SU-DHL-6 (cell line): ENCODE measurements around the gene CCR5AS.

ENCODE experiments used
- H2AFZ ChIP-seq: fragments of 200-600 bp; sonication (generic); 2 replicates; pipeline ENCODE4 v1.6.1; 2014; ENCODE audit warnings: low read depth, mild to moderate bottlenecking, moderate library complexity, mixed read lengths, antibody characterized with exemption, low read length; ENCODE audit not compliant: severe bottlenecking
- H3F3A ChIP-seq: fragments of 200-600 bp; shearing (Covaris generic); 2 replicates; pipeline ENCODE4 v1.6.0; 2016; ENCODE audit warnings: antibody characterized with exemption, mild to moderate bottlenecking; ENCODE audit not compliant: insufficient read depth
- H3K27ac ChIP-seq: fragments of 200-600 bp; sonication (generic); 2 replicates; pipeline ENCODE4 v1.5.1; 2016; ENCODE audit warnings: low read depth, mild to moderate bottlenecking, low read length, moderate library complexity, mixed read lengths
- H3K27me3 ChIP-seq: fragments of 200-600 bp; sonication (generic), shearing (Covaris generic); 2 replicates; pipeline ENCODE4 v1.6.0; 2014; ENCODE audit warnings: mild to moderate bottlenecking, low read length
- H3K36me3 ChIP-seq: fragments of 200-600 bp; sonication (generic); 2 replicates; pipeline ENCODE4 v1.6.1; 2014; ENCODE audit warnings: mild to moderate bottlenecking, low read length, mixed read lengths
- H3K4me2 ChIP-seq: fragments of 300-600, 200-600 bp; shearing (Covaris generic), sonication (generic); 2 replicates; pipeline ENCODE4 v1.6.0; 2014; ENCODE audit warnings: low read length, low read depth, mild to moderate bottlenecking; ENCODE audit not compliant: poor library complexity, severe bottlenecking
- H3K4me3 ChIP-seq: fragments of 200-600 bp; sonication (generic); 2 replicates; pipeline ENCODE4 v1.5.1; 2014; ENCODE audit warnings: antibody characterized with exemption, low read length, mild to moderate bottlenecking, mixed read lengths; ENCODE audit not compliant: insufficient read depth, poor library complexity, severe bottlenecking
- H3K79me2 ChIP-seq: fragments of 200-600 bp; sonication (generic); 2 replicates; pipeline ENCODE4 v1.6.1; 2014; ENCODE audit warnings: mild to moderate bottlenecking, low read length, moderate library complexity; ENCODE audit not compliant: insufficient read depth
- H3K9ac ChIP-seq: fragments of 200-600 bp; sonication (generic); 2 replicates; pipeline ENCODE4 v1.7.0; 2014; ENCODE audit warnings: mild to moderate bottlenecking, low read length
- H3K9me2 ChIP-seq: fragments of 200-600 bp; sonication (generic); replicated peaks from 2 replicates; pipeline ENCODE4 v1.6.1; 2014; ENCODE audit warnings: low read length; ENCODE audit not compliant: insufficient read depth
- H3K9me3 ChIP-seq: fragments of 200-600 bp; sonication (generic); 2 replicates; pipeline ENCODE4 v1.6.1; 2014; ENCODE audit warnings: low read length, mixed read lengths; ENCODE audit not compliant: insufficient read depth
- H4K20me1 ChIP-seq: fragments of 200-600 bp; sonication (generic); 2 replicates; pipeline ENCODE4 v1.6.1; 2014; ENCODE audit warnings: low read depth, mild to moderate bottlenecking, antibody characterized with exemption, low read length, moderate library complexity, mixed read lengths
- EZH2phosphoT487 ChIP-seq: fragments of 200-600 bp; sonication (generic), shearing (Covaris generic); conservative IDR thresholded peaks from 2 replicates; pipeline ENCODE4 v1.6.1; 2018; ENCODE audit warnings: mild to moderate bottlenecking, antibody characterized with exemption, low read length, moderate library complexity, mixed read lengths
- TF ChIP-seq, protein P1 (sequence below): fragments of 200-600 bp; sonication (generic); IDR thresholded peaks from one replicate; pipeline ENCODE4 v1.5.1; 2017; ENCODE audit warnings: antibody characterized with exemption, mild to moderate bottlenecking, low read length, moderate library complexity; ENCODE audit not compliant: insufficient read depth, poor library complexity, severe bottlenecking

The CCR5AS gene

DNA sequence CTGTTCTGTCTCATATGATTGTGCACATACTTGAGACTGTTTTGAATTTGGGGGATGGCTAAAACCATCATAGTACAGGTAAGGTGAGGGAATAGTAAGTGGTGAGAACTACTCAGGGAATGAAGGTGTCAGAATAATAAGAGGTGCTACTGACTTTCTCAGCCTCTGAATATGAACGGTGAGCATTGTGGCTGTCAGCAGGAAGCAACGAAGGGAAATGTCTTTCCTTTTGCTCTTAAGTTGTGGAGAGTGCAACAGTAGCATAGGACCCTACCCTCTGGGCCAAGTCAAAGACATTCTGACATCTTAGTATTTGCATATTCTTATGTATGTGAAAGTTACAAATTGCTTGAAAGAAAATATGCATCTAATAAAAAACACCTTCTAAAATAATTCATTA is 31.1 kb downstream of the CCR5AS start:
- Histone ChIP-seq H3K9me3 (no peaks in the 10 kb centered on the region), H3K27me3 (no peaks in the 10 kb centered on the region), H4K20me1 (no peaks in the 10 kb centered on the region), H3K27ac (no peak overlapping the region), H3K79me2 (no peaks in the 10 kb centered on the region), H3K9me2 (no peaks in the 10 kb centered on the region), H3K9ac (no peak overlapping the region), H3K4me2 (no peak overlapping the region), H3F3A (no peaks in the 10 kb centered on the region), H3K36me3 (no peaks in the 10 kb centered on the region), H2AFZ (no peak overlapping the region), H3K4me3 (no peak overlapping the region)
- TF ChIP-seq, protein P1, sequence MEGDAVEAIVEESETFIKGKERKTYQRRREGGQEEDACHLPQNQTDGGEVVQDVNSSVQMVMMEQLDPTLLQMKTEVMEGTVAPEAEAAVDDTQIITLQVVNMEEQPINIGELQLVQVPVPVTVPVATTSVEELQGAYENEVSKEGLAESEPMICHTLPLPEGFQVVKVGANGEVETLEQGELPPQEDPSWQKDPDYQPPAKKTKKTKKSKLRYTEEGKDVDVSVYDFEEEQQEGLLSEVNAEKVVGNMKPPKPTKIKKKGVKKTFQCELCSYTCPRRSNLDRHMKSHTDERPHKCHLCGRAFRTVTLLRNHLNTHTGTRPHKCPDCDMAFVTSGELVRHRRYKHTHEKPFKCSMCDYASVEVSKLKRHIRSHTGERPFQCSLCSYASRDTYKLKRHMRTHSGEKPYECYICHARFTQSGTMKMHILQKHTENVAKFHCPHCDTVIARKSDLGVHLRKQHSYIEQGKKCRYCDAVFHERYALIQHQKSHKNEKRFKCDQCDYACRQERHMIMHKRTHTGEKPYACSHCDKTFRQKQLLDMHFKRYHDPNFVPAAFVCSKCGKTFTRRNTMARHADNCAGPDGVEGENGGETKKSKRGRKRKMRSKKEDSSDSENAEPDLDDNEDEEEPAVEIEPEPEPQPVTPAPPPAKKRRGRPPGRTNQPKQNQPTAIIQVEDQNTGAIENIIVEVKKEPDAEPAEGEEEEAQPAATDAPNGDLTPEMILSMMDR = no peak
- TF ChIP-seq EZH2phosphoT487 = no peak

DNA sequence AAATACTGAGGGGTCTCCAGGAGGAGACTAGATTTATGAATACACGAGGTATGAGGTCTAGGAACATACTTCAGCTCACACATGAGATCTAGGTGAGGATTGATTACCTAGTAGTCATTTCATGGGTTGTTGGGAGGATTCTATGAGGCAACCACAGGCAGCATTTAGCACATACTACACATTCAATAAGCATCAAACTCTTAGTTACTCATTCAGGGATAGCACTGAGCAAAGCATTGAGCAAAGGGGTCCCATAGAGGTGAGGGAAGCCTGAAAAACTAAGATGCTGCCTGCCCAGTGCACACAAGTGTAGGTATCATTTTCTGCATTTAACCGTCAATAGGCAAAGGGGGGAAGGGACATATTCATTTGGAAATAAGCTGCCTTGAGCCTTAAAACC is 31.6 kb downstream of the CCR5AS start:
- Histone ChIP-seq H3K27me3 (no peaks in the 10 kb centered on the region), H3K4me3 (no peak overlapping the region), H3K79me2 (no peaks in the 10 kb centered on the region), H4K20me1 (no peaks in the 10 kb centered on the region), H3K9me3 (no peaks in the 10 kb centered on the region), H3F3A (no peaks in the 10 kb centered on the region), H3K4me2 (no peak overlapping the region), H2AFZ (no peak overlapping the region), H3K9ac (no peak overlapping the region), H3K9me2 (no peaks in the 10 kb centered on the region), H3K27ac (no peak overlapping the region), H3K36me3 (no peaks in the 10 kb centered on the region)
- no peak for TF ChIP-seq EZH2phosphoT487
- TF ChIP-seq, protein P1 = no peak

DNA sequence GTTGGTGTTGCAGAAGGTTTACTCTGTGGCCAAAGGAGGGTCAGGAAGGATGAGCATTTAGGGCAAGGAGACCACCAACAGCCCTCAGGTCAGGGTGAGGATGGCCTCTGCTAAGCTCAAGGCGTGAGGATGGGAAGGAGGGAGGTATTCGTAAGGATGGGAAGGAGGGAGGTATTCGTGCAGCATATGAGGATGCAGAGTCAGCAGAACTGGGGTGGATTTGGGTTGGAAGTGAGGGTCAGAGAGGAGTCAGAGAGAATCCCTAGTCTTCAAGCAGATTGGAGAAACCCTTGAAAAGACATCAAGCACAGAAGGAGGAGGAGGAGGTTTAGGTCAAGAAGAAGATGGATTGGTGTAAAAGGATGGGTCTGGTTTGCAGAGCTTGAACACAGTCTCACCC is 32.1 kb downstream of the CCR5AS start:
- Histone ChIP-seq H3K4me3 (no peak overlapping the region), H3K9me2 (no peaks in the 10 kb centered on the region), H3K79me2 (no peaks in the 10 kb centered on the region), H3K9me3 (no peaks in the 10 kb centered on the region), H3K9ac (no peak overlapping the region), H3K27ac (no peak overlapping the region), H3K36me3 (no peaks in the 10 kb centered on the region), H3F3A (no peaks in the 10 kb centered on the region), H3K27me3 (no peaks in the 10 kb centered on the region), H2AFZ (no peak overlapping the region), H3K4me2 (no peak overlapping the region), H4K20me1 (no peaks in the 10 kb centered on the region)
- TF ChIP-seq, protein P1 = no peak
- TF ChIP-seq EZH2phosphoT487 = no peak
